Bronchial epithelial cell (primary cell): ENCODE results near the gene SPI1. TPM values are rescaled to one million over a fixed set of nuclear protein-coding genes. Genes with fewer than 3 reads are reported as not detected.

ENCODE experiments used
- DNase-seq: peaks from one replicate; pipeline ENCODE4 v3.0.0-alpha.2; 2010; ENCODE audit warnings: low read depth
- FAIRE-seq: peaks from 2 replicates; lab custom pipeline; 2011; peaks lifted over from hg19 to GRCh38; lab: Jason Lieb, UNC
- H3K27me3 ChIP-seq: 2 replicates; pipeline ENCODE4 v1.5.1; 2011; ENCODE audit warnings: low read length; ENCODE audit not compliant: control insufficient read depth, insufficient read depth
- H3K36me3 ChIP-seq: 2 replicates; pipeline ENCODE4 v1.5.1; 2011; ENCODE audit warnings: low read length; ENCODE audit not compliant: control insufficient read depth, insufficient read depth
- H3K4me3 ChIP-seq: 2 replicates; pipeline ENCODE4 v1.5.1; 2011; ENCODE audit warnings: mild to moderate bottlenecking, low read depth, low read length, control low read depth
- total RNA-seq: library from RNA; depleted of rRNA; stranded (reverse); fragments of >200 nt; gene quantifications from 2 replicates; pipeline ENCODE4 v1.2.1, GENCODE V29; 2014
- TF ChIP-seq, protein P1 (sequence below): IDR thresholded peaks from 2 replicates; pipeline ENCODE4 v1.5.1; 2011; ENCODE audit warnings: mild to moderate bottlenecking, moderate library complexity, low read length, control low read depth, inconsistent platforms; ENCODE audit not compliant: insufficient read depth, severe bottlenecking

SPI1 gene
- total RNA-seq, 1 donor from 2014 or later, result not detected

DNA sequence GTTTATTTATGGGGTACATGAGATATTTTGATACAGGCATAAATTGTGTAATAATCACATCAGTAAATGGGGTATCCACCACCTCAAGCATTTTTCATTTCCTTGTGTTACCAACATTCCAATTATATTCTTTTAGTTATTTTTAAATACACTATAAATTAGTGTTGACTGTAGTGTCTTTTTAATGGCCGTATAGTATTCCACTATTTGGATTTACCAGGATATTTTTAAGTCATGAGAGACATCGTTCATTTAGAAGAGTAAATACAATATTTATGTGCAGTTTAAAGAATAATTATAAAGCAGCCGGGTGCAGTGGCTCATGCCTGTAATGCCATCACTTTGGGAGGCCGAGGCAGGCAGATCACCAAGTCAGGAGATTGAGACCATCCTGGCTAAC lies 6.2 kb upstream of the SPI1 start:
- FAIRE-seq (no peak), DNase-seq (no peak)
- TF ChIP-seq, protein P1, sequence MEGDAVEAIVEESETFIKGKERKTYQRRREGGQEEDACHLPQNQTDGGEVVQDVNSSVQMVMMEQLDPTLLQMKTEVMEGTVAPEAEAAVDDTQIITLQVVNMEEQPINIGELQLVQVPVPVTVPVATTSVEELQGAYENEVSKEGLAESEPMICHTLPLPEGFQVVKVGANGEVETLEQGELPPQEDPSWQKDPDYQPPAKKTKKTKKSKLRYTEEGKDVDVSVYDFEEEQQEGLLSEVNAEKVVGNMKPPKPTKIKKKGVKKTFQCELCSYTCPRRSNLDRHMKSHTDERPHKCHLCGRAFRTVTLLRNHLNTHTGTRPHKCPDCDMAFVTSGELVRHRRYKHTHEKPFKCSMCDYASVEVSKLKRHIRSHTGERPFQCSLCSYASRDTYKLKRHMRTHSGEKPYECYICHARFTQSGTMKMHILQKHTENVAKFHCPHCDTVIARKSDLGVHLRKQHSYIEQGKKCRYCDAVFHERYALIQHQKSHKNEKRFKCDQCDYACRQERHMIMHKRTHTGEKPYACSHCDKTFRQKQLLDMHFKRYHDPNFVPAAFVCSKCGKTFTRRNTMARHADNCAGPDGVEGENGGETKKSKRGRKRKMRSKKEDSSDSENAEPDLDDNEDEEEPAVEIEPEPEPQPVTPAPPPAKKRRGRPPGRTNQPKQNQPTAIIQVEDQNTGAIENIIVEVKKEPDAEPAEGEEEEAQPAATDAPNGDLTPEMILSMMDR, result no peak

GRCh38 chr11:47383071-47383470 lies 4.7 kb upstream of the SPI1 start:
- TF ChIP-seq, protein P1, result no peak
- Histone ChIP-seq H3K27me3 (no peaks in the 10 kb centered on the region), H3K36me3 (no peaks in the 10 kb centered on the region), H3K4me3 (no peak overlapping the region)
- no peak for DNase-seq
- no peak for FAIRE-seq

More for the DNA sequence above, 6.2 kb upstream of the SPI1 start:
- H3K4me3 ChIP-seq, result no peak overlapping the region
- H3K36me3 ChIP-seq, result no peaks in the 10 kb centered on the region
- H3K27me3 ChIP-seq, result no peaks in the 10 kb centered on the region

DNA sequence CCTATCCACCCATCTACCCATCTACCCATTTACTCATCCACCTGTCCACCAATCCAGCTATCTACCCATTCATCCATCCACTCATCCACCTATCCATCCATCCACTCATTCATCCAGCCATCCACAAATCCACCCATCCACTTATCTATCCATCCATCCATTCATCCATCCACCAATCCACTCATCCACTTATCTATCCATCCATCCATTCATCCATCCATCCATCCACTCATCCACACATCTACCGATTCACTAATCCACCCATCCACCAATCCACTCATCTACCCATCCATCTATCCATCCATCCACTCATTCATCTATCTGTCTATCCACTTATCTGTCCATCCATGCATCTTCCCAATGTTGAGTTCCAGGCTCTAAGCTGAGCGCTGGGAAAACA lies 1.7 kb upstream of the SPI1 start:
- H3K4me3 ChIP-seq, result no peak overlapping the region
- DNase-seq (no peak), FAIRE-seq (no peak)
- no peaks in the 10 kb centered on the region for H3K36me3 ChIP-seq
- H3K27me3 ChIP-seq, result no peaks in the 10 kb centered on the region
- TF ChIP-seq, protein P1, result no peak

DNA sequence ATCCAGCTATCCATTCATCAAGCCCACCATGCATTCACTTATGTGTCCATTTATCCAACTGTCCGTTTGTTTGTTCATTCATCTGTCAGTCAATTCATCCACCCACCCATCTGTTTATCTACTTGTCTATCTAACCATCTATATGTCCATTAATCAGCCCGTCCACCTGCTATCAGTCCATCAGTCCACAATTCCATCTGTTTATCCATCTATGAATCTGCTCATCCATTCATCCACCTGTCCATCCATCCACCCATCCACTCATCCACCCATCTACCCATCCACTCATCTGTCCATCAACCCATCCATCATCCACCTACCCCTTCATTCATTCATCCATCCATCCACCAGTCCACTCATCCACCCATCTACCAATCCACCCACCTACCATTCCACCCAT lies 970 bp upstream of the SPI1 start:
- H3K36me3 ChIP-seq, result no peaks in the 10 kb centered on the region
- H3K4me3 ChIP-seq, result no peak overlapping the region
- TF ChIP-seq, protein P1, result no peak
- DNase-seq, result no peak
- no peak for FAIRE-seq
- no peaks in the 10 kb centered on the region for H3K27me3 ChIP-seq

GRCh38 chr11:47378836-47379170 lies 456 bp upstream of the SPI1 start:
- Histone ChIP-seq H3K36me3 (no peaks in the 10 kb centered on the region), H3K27me3 (no peaks in the 10 kb centered on the region), H3K4me3 (no peak overlapping the region)
- FAIRE-seq (no peak), DNase-seq (no peak)
- TF ChIP-seq, protein P1, result no peak

DNA sequence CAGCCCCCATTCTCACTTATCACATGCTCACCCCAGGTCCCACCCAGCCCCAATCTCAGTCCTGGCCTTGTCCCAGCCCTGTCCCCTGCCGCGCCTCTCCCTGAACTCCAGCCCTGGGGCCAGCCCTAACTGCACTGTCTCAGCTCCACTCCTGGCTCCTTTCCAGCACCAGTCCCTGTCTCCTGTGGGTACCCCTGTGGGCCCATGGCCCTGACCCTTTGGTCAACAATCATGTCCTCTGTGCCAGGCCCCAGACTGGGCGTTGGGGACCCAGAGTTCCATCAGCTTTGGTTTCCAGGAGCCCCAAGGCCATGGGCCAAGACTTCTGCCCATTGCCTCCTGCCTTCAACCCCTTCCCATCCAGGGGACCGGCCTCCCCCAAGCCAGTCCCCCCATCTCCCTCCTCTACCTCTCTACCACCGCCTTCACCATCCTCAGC lies 757 bp downstream of the SPI1 start:
- H3K4me3 ChIP-seq, result no peak overlapping the region
- H3K27me3 ChIP-seq, result no peaks in the 10 kb centered on the region
- TF ChIP-seq, protein P1, result no peak
- no peaks in the 10 kb centered on the region for H3K36me3 ChIP-seq
- no peak for FAIRE-seq
- DNase-seq, result no peak
